GM18951 (cell line): ENCODE data around the gene GPX3.

ENCODE experiments used
- POLR2A ChIP-seq: IDR thresholded peaks from 4 replicates; pipeline ENCODE4 v1.6.1; 2011; ENCODE audit warnings: mild to moderate bottlenecking; ENCODE audit not compliant: insufficient read length, insufficient read depth; ENCODE audit errors: extremely low read depth
- in situ Hi-C: fragments of 300-500 bp; cut with MboI; formaldehyde crosslinking; loops from one replicate; pipeline ENCODE4 v1.12.0; 2022; ENCODE audit warnings: low sequenced_read_pairs, mixed read lengths, inconsistent platforms; ENCODE audit not compliant: unreplicated experiment

Gene GPX3

GRCh38 chr5:151075698-151076331 lies 55.4 kb downstream of the GPX3 start:
- TF ChIP-seq POLR2A, result no peak
- in situ Hi-C loops, result no loop called here

- in situ Hi-C loops, result no loop called here
- TF ChIP-seq POLR2A, result no peak
Observed at GRCh38 chr5:151076616-151077015, 56.2 kb downstream of the GPX3 start.

GRCh38 chr5:151077419-151077818 lies 57.0 kb downstream of the GPX3 start:
- TF ChIP-seq POLR2A, result no peak
- in situ Hi-C loops, result no loop called here

- no peak for TF ChIP-seq POLR2A
- in situ Hi-C loops, result no loop called here
Observed at GRCh38 chr5:151077967-151078366, 57.6 kb downstream of the GPX3 start.
